IMR-90 (cell line): Measurements from ENCODE around the gene MSANTD7. TPM values are rescaled to one million over a fixed set of nuclear protein-coding genes. Genes with fewer than 3 reads are reported as not detected.

ENCODE experiments used
- ATAC-seq: fragments of 200-7000 bp; cut with Tn5 transposase; 2 replicates; pipeline ENCODE4 v1.9.1; 2020; ENCODE audit warnings: low read depth, mild to moderate bottlenecking, moderate library complexity
- BruUV-seq: library from RNA; stranded (reverse); fragments of 400-500 nt; replicated peaks from 2 replicates; lab custom pipeline; 2021; lab: Mats Ljungman, UMichigan
- CTCF ChIA-PET: fragments of 300-600 bp; formaldehyde crosslinking; extraction: SDS; loops from one replicate; lab custom pipeline; 2021; ENCODE audit warnings: antibody characterized with exemption; lab: Yijun Ruan, JAX
- POLR2A ChIA-PET: fragments of 300-600 bp; sonication (Branson Sonifier 250); formaldehyde crosslinking; loops from one replicate; lab custom pipeline; 2022; ENCODE audit warnings: antibody characterized with exemption; ENCODE audit not compliant: unreplicated experiment; lab: Charles Lee
- DNase-seq: peaks from one replicate; pipeline ENCODE4 v3.0.0; 2013
- H2AFZ ChIP-seq: replicated peaks from 2 replicates; pipeline ENCODE3; 2013; ENCODE audit warnings: low read length, mild to moderate bottlenecking; ENCODE audit not compliant: poor library complexity
- H2AK5ac ChIP-seq: 2 replicates; pipeline ENCODE4 v1.6.1; 2013; ENCODE audit warnings: low read depth, low read length, inconsistent platforms
- H2AK9ac ChIP-seq: replicated peaks from 2 replicates; pipeline ENCODE3; 2013; ENCODE audit warnings: mild to moderate bottlenecking, low read depth, low read length, moderate library complexity; ENCODE audit not compliant: poor library complexity
- H2BK120ac ChIP-seq: 2 replicates; pipeline ENCODE4 v1.6.1; 2013; ENCODE audit warnings: low read depth, low read length, inconsistent platforms
- H2BK15ac ChIP-seq: 3 replicates; pipeline ENCODE4 v1.6.1; 2013; ENCODE audit warnings: low read depth, low read length, inconsistent platforms
- H2BK20ac ChIP-seq: 2 replicates; pipeline ENCODE4 v1.6.1; 2013; ENCODE audit warnings: low read depth, mild to moderate bottlenecking, inconsistent platforms, low read length, moderate library complexity
- H2BK5ac ChIP-seq: 2 replicates; pipeline ENCODE4 v1.6.1; 2013; ENCODE audit warnings: mild to moderate bottlenecking, low read depth, low read length, inconsistent platforms; ENCODE audit not compliant: poor library complexity, severe bottlenecking
- H3K14ac ChIP-seq: replicated peaks from 2 replicates; pipeline ENCODE4 v1.6.1; 2013; ENCODE audit warnings: low read depth, low read length, inconsistent platforms
- H3K18ac ChIP-seq: 2 replicates; pipeline ENCODE4 v1.6.1; 2013; ENCODE audit warnings: low read depth, low read length, control low read depth
- H3K23ac ChIP-seq: 2 replicates; pipeline ENCODE4 v1.6.1; 2013; ENCODE audit warnings: low read depth, low read length, inconsistent platforms
- H3K27ac ChIP-seq: 2 replicates; pipeline ENCODE4 v1.5.1; 2013; ENCODE audit warnings: mild to moderate bottlenecking, control low read depth, low read length; ENCODE audit not compliant: insufficient read depth
- H3K27me3 ChIP-seq: 2 replicates; pipeline ENCODE4 v1.6.1; 2013; ENCODE audit warnings: low read length; ENCODE audit not compliant: control insufficient read depth, insufficient read depth
- H3K36me3 ChIP-seq: 2 replicates; pipeline ENCODE4 v1.6.1; 2013; ENCODE audit warnings: low read length, mixed read lengths; ENCODE audit not compliant: control insufficient read depth, insufficient read depth
- H3K4ac ChIP-seq: 2 replicates; pipeline ENCODE4 v1.6.1; 2013; ENCODE audit warnings: low read depth, low read length, inconsistent platforms
- H3K4me1 ChIP-seq: 2 replicates; pipeline ENCODE4 v1.6.1; 2013; ENCODE audit warnings: low read length, mixed read lengths; ENCODE audit not compliant: control insufficient read depth, insufficient read depth
- H3K4me2 ChIP-seq: 2 replicates; pipeline ENCODE4 v1.6.1; 2013; ENCODE audit warnings: low read depth, mild to moderate bottlenecking, control low read depth, low read length, moderate library complexity
- H3K4me3 ChIP-seq: 2 replicates; pipeline ENCODE4 v1.5.1; 2013; ENCODE audit warnings: low read depth, mild to moderate bottlenecking, control low read depth, low read length, moderate library complexity; ENCODE audit not compliant: insufficient read depth
- H3K56ac ChIP-seq: 2 replicates; pipeline ENCODE4 v1.6.1; 2013; ENCODE audit warnings: low read length, inconsistent platforms; ENCODE audit not compliant: insufficient read depth; ENCODE audit errors: extremely low read depth
- H3K79me1 ChIP-seq, 2 experiments: 2 replicates each; pipeline ENCODE4 v1.6.1; 2013; ENCODE audit warnings: low read length in 2 of 2, inconsistent platforms in 1 of 2, low read depth in 1 of 2
- H3K9ac ChIP-seq: 2 replicates; pipeline ENCODE4 v1.6.1; 2013; ENCODE audit warnings: low read depth, low read length, control low read depth
- H3K9me1 ChIP-seq: 2 replicates; pipeline ENCODE4 v1.6.1; 2013; ENCODE audit warnings: low read length, inconsistent platforms; ENCODE audit not compliant: insufficient read depth
- H3K9me3 ChIP-seq: 2 replicates; pipeline ENCODE4 v1.6.1; 2013; ENCODE audit warnings: low read length; ENCODE audit not compliant: control insufficient read depth, insufficient read depth
- H4K20me1 ChIP-seq: 2 replicates; pipeline ENCODE4 v1.6.1; 2013; ENCODE audit warnings: low read length, inconsistent platforms; ENCODE audit not compliant: insufficient read depth
- H4K5ac ChIP-seq: 2 replicates; pipeline ENCODE4 v1.6.1; 2013; ENCODE audit warnings: mild to moderate bottlenecking, low read depth, low read length, control low read depth
- H4K8ac ChIP-seq, 2 experiments: 2 replicates each; pipeline ENCODE4 v1.6.1; 2013; ENCODE audit warnings: low read depth in 2 of 2, low read length in 2 of 2, control low read depth in 1 of 2, inconsistent platforms in 1 of 2
- H4K91ac ChIP-seq: 2 replicates; pipeline ENCODE4 v1.6.1; 2013; ENCODE audit warnings: low read depth, low read length, inconsistent platforms; ENCODE audit not compliant: insufficient read depth
- BHLHE40 ChIP-seq: fragments of 150-350 bp; IDR thresholded peaks from 2 replicates; pipeline ENCODE4 v1.6.1; 2016; ENCODE audit warnings: mild to moderate bottlenecking, low read depth, low read length
- FOS ChIP-seq: fragments of 150-350 bp; IDR thresholded peaks from 2 replicates; pipeline ENCODE4 v1.6.1; 2016; ENCODE audit warnings: low read depth, low read length
- NFE2L2 ChIP-seq: fragments of 150-350 bp; IDR thresholded peaks from 2 replicates; pipeline ENCODE4 v1.6.1; 2016; ENCODE audit warnings: low read depth, mild to moderate bottlenecking, low read length
- RAD21 ChIP-seq: IDR thresholded peaks from 2 replicates; pipeline ENCODE4 v1.6.1; 2012; ENCODE audit warnings: low read length, improper control_type of control experiment
- RCOR1 ChIP-seq: IDR thresholded peaks from 2 replicates; pipeline ENCODE4 v1.6.1; 2012; ENCODE audit warnings: mild to moderate bottlenecking, low read length, improper control_type of control experiment; ENCODE audit not compliant: insufficient replicate concordance
- WGBS, 2 experiments: methylation state at CpG; one replicate each; pipeline versions ENCODE4 v1.1.5 to v1.1.7; 2013; ENCODE audit warnings: missing lambda C conversion rate in 2 of 2; ENCODE audit not compliant: insufficient read length in 1 of 2; ENCODE audit errors: extremely low coverage in 2 of 2; 5-methylcytosine and 5-hydroxymethylcytosine counted together
- dilution Hi-C: fragments of 300-500 bp; cut with HindIII; formaldehyde crosslinking; loops from one replicate; pipeline ENCODE4 v1.14.3; 2018; ENCODE audit warnings: low sequenced_read_pairs; ENCODE audit not compliant: unreplicated experiment
- in situ Hi-C: fragments of 300-500 bp; cut with MboI; formaldehyde crosslinking; loops from 3 replicates; pipeline ENCODE4 v1.14.3; 2019; ENCODE audit warnings: low sequenced_read_pairs, inconsistent platforms, mixed read lengths
- intact Hi-C: fragments of 100-400 bp; cut with micrococcal nuclease; formaldehyde crosslinking; loops from 2 replicates; pipeline ENCODE4 v1.10.0; 2022
- polyA plus RNA-seq, 3 experiments: library from polyadenylated mRNA; depleted of rRNA; stranded (reverse); fragments of >200 nt; gene quantifications; 2 replicates each; pipeline ENCODE4 v1.2.3, GENCODE V29; 2012; ENCODE audit warnings: low replicate concordance in 1 of 3
- total RNA-seq: library from RNA; depleted of rRNA; stranded (reverse); fragments of >200 nt; gene quantifications from 2 replicates; pipeline ENCODE4 v1.2.3, GENCODE V29; 2012
- TF ChIP-seq, protein P1 (sequence below): fragments of 150-350 bp; IDR thresholded peaks from 2 replicates; pipeline ENCODE4 v1.6.1; 2017; ENCODE audit warnings: mild to moderate bottlenecking, antibody characterized with exemption, low read length, low read depth

MSANTD7 gene
- total and polyA plus RNA-seq, 2 of the 4 experiments (the other 2 are of a cell fraction), result 4.7 to 16.0 TPM

- BruUV-seq, result no TSS peak
- H3K56ac ChIP-seq, result no peak overlapping the region
- H2AK9ac ChIP-seq, result no peak overlapping the region
- H3K27ac ChIP-seq, result no peak overlapping the region
- H2AK5ac ChIP-seq, result no peak overlapping the region
- DNase-seq, result no peak
- no peaks in the 10 kb centered on the region for H3K4me1 ChIP-seq
- no peak overlapping the region for H3K14ac ChIP-seq
- no peaks in the 10 kb centered on the region for H3K27me3 ChIP-seq
- in situ Hi-C loops (no loop called here), intact Hi-C loops (no loop called here), dilution Hi-C loops (no loop called here)
- no peak overlapping the region for H2AFZ ChIP-seq
- no peak for TF ChIP-seq RAD21
- TF ChIP-seq RCOR1, result no peak
- no peak for TF ChIP-seq BHLHE40
- no peak for TF ChIP-seq FOS
- TF ChIP-seq, protein P1, sequence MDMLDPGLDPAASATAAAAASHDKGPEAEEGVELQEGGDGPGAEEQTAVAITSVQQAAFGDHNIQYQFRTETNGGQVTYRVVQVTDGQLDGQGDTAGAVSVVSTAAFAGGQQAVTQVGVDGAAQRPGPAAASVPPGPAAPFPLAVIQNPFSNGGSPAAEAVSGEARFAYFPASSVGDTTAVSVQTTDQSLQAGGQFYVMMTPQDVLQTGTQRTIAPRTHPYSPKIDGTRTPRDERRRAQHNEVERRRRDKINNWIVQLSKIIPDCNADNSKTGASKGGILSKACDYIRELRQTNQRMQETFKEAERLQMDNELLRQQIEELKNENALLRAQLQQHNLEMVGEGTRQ, result no peak
- no peak for TF ChIP-seq NFE2L2
- POLR2A ChIA-PET, result no interaction called here
- no peak overlapping the region for H2BK15ac ChIP-seq
- no peak overlapping the region for H4K8ac ChIP-seq
- no peak overlapping the region for H3K18ac ChIP-seq
- H4K91ac ChIP-seq, result no peak overlapping the region
- no peak overlapping the region for H2BK120ac ChIP-seq
- H3K9me1 ChIP-seq, result no peaks in the 10 kb centered on the region
- no peak for ATAC-seq
- no CpG with 5 or more reads among the region's 2 CpGs for WGBS, 2 experiments
- no peak overlapping the region for H2BK20ac ChIP-seq
- H3K23ac ChIP-seq, result no peak overlapping the region
- H3K36me3 ChIP-seq, result peaks cover 31% of the 10 kb centered on the region
- H3K4me2 ChIP-seq, result no peak overlapping the region
- H3K4me3 ChIP-seq, result no peak overlapping the region
- no peaks in the 10 kb centered on the region for H4K20me1 ChIP-seq
- peaks cover 25 to 27% of the 10 kb centered on the region in 2 experiments for H3K79me1 ChIP-seq
- no peaks in the 10 kb centered on the region for H3K9me3 ChIP-seq
- H3K4ac ChIP-seq, result no peak overlapping the region
- H4K5ac ChIP-seq, result no peak overlapping the region
- CTCF ChIA-PET, result interaction anchor here (0.6 kb wide), 1 partner anchor 233 kb away, joined by 3 read pairs; no protein-coding TSS in a partner anchor
- H3K9ac ChIP-seq, result no peak overlapping the region
- no peak overlapping the region for H2BK5ac ChIP-seq
These were observed 6.8 kb downstream of the MSANTD7 start for GRCh38 chr10:14844948-14845347.
